Spleen (tissue), 11 donors: ENCODE measurements around the gene ADARB1. TPM values are rescaled to one million over a fixed set of nuclear protein-coding genes. Genes with fewer than 3 reads are reported as not detected.

Experiments
- DNase-seq: peaks from one replicate; pipeline ENCODE4 v3.0.0-alpha.2; 2020
- H3K27ac ChIP-seq, 8 donors: fragments of 200-600 bp; sonication (generic) in 7 of 8; 1 replicate in 4 of 8; 2 replicates in 4 of 8; pipeline versions ENCODE4 v1.5.0 to v1.8.0; 2016 to 2021; ENCODE audit warnings: inconsistent platforms in 4 of 8, mild to moderate bottlenecking in 4 of 8, moderate library complexity in 1 of 8
- H3K27me3 ChIP-seq, 7 donors: fragments of 200-600 bp; sonication (generic) in 6 of 7; replicated peaks in 1 of 7; 1 replicate in 4 of 7; 2 replicates in 3 of 7; pipeline versions ENCODE4 v1.5.0 to v1.8.0; 2016 to 2021; ENCODE audit warnings: inconsistent platforms in 3 of 7, mild to moderate bottlenecking in 1 of 7
- H3K36me3 ChIP-seq, 6 donors: fragments of 200-600 bp; sonication (generic) in 5 of 6; 1 replicate in 4 of 6; 2 replicates in 2 of 6; pipeline versions ENCODE4 v1.5.0 to v1.8.0; 2016 to 2021; ENCODE audit warnings: inconsistent platforms in 2 of 6
- H3K4me1 ChIP-seq, 6 donors: fragments of 200-600 bp; sonication (generic) in 5 of 6; 1 replicate in 3 of 6; 2 replicates in 3 of 6; pipeline versions ENCODE4 v1.5.0 to v1.8.0; 2016 to 2021; ENCODE audit warnings: inconsistent platforms in 3 of 6
- H3K4me3 ChIP-seq, 8 donors: fragments of 200-600 bp; sonication (generic) in 7 of 8; 1 replicate in 4 of 8; 2 replicates in 4 of 8; pipeline versions ENCODE4 v1.5.0 to v1.8.0; 2016 to 2021; ENCODE audit warnings: inconsistent platforms in 4 of 8, mild to moderate bottlenecking in 4 of 8, moderate library complexity in 2 of 8
- H3K9me3 ChIP-seq, 8 donors: fragments of 200-600 bp; sonication (generic) in 7 of 8; 1 replicate in 4 of 8; 2 replicates in 4 of 8; pipeline versions ENCODE4 v1.5.0 to v1.8.0; 2016 to 2021; ENCODE audit warnings: inconsistent platforms in 4 of 8
- POLR2A ChIP-seq, 3 donors: fragments of 450-650 bp; IDR thresholded peaks; one replicate each; pipeline ENCODE4 v1.5.1; 2017; ENCODE audit warnings: antibody characterized with exemption in 3 of 3, mild to moderate bottlenecking in 1 of 3
- POLR2AphosphoS5 ChIP-seq, 3 donors: sonication (generic); formaldehyde crosslinking; IDR thresholded peaks; one replicate each; pipeline ENCODE4 v1.5.1; 2017; ENCODE audit warnings: antibody characterized with exemption in 3 of 3
- WGBS, 5 donors: extraction: QIAGEN DNeasy Blood & Tissue Kit in 3 of 5; methylation state at CpG; one replicate each; pipeline versions ENCODE4 v1.1.5 to v1.1.7; 2013 to 2018; 5-methylcytosine and 5-hydroxymethylcytosine counted together
- intact Hi-C: fragments of 100-400 bp; cut with DNase I; formaldehyde crosslinking; loops from one replicate; pipeline ENCODE4 v1.15.0; 2023; ENCODE audit warnings: low total_unique reads
- polyA plus RNA-seq, 3 donors: library from polyadenylated mRNA; stranded (reverse); fragments of 200-250 nt; gene quantifications; one replicate each; pipeline ENCODE4 v1.2.1, GENCODE V29; 2013
- total RNA-seq, 7 donors: library from RNA; depleted of rRNA in 3 of 7; stranded (reverse); fragments of >200 nt in 3 of 7; fragmentation: NEBNext Ultra II Directional in 4 of 7; extraction: Animal tissue kit (Norgen Biotek cat#: 25700) in 4 of 7; gene quantifications; one replicate each; pipeline versions ENCODE4 v1.1.0 to v1.2.1, GENCODE V29; 2016 to 2021
- TF ChIP-seq, protein P1 (sequence below), 11 experiments: fragments of 200-600 bp in 7 of 11; fragments of 450-650 bp in 4 of 11; sonication (generic) in 4 of 11; IDR thresholded peaks in 8 of 11; conservative IDR thresholded peaks in 3 of 11; 1 replicate in 7 of 11; 2 replicates in 4 of 11; pipeline versions ENCODE4 v1.4.0 to v1.8.0; 2016 to 2021; ENCODE audit warnings: antibody characterized with exemption in 11 of 11, inconsistent platforms in 4 of 11, mild to moderate bottlenecking in 1 of 11
- donor health status: healthy with polysubstance abuse.
- donor health status: DM: no; HTN: no; CAD: no; lungs with moderate emphysema.
- donor health status: DM: no; HTN: no; CAD: no.
- donor health status: Bipolar disorder and iron deficiency.
- donor health status: healthy.
- donor health status: DM: no; HTN: no; CAD: no.
- donor health status: DM: yes; HTN: yes; CAD: no.

The ADARB1 gene
- total and polyA plus RNA-seq, 10 donors = 9.1 to 50.8 (median 29.0) TPM

GRCh38 chr21:45094412-45094811 lies 20.0 kb downstream of the ADARB1 start:
- Histone ChIP-seq H3K4me1 (peaks cover 36 to 99% (median 76%) of the 10 kb centered on the region in 6 donors), H3K27me3 (no peaks in the 10 kb centered on the region), H3K27ac (peak overlapping the region in 5 of 8 donors; percentile 25 to 78 (median 71)), H3K9me3 (no peaks in the 10 kb centered on the region), H3K4me3 (no peak overlapping the region), H3K36me3 (no peaks in the 10 kb centered on the region)
- TF ChIP-seq POLR2AphosphoS5 (IDR thresholded peaks at IDR 0.05) = peak; percentile 31 to 72 (median 33)
- no peak for TF ChIP-seq POLR2A (IDR thresholded peaks at IDR 0.05)
- WGBS, 5 donors = 46 to 65% (median 58%) methylated on average over 7 of the region's 7 CpGs
- intact Hi-C loops = no loop called here
- no peak for DNase-seq

DNA sequence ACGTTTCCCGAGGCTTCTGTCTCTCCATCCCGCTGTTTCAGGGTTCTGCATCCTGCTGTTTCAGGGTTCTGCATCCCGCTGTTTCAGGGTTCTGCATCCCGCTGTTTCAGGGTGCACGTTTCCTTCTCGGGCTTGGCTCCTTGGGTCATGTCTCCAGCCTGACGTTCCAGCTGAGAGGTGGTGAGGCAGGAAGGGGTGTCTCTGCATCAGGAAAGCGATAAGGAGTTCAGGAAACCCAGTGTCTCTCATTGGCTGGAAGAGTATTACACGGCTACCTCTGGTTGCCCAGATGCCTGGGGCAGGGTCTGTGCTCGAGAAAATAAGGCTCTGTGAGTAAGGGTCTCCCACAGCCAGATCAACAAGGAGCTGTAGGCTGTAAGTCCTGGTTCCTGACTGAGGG lies 21.1 kb downstream of the ADARB1 start:
- no peak for TF ChIP-seq POLR2A (IDR thresholded peaks at IDR 0.05)
- no peak for TF ChIP-seq POLR2AphosphoS5 (IDR thresholded peaks at IDR 0.05)
- TF ChIP-seq, protein P1, sequence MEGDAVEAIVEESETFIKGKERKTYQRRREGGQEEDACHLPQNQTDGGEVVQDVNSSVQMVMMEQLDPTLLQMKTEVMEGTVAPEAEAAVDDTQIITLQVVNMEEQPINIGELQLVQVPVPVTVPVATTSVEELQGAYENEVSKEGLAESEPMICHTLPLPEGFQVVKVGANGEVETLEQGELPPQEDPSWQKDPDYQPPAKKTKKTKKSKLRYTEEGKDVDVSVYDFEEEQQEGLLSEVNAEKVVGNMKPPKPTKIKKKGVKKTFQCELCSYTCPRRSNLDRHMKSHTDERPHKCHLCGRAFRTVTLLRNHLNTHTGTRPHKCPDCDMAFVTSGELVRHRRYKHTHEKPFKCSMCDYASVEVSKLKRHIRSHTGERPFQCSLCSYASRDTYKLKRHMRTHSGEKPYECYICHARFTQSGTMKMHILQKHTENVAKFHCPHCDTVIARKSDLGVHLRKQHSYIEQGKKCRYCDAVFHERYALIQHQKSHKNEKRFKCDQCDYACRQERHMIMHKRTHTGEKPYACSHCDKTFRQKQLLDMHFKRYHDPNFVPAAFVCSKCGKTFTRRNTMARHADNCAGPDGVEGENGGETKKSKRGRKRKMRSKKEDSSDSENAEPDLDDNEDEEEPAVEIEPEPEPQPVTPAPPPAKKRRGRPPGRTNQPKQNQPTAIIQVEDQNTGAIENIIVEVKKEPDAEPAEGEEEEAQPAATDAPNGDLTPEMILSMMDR (IDR thresholded peaks at IDR 0.05 in 8 of 11, conservative IDR thresholded peaks at IDR 0.05 in 3 of 11) = no peak
- 78 to 91% (median 80%) methylated on average over 10 to 11 of the region's 11 CpGs for WGBS, 5 donors
- Histone ChIP-seq H3K36me3 (peaks cover 0 to 1% (median 0%) of the 10 kb centered on the region in 6 donors), H3K27ac (no peak overlapping the region), H3K4me1 (peaks cover 36 to 100% (median 79%) of the 10 kb centered on the region in 6 donors), H3K27me3 (no peaks in the 10 kb centered on the region), H3K4me3 (no peak overlapping the region), H3K9me3 (no peaks in the 10 kb centered on the region)
- intact Hi-C loops = no loop called here
- DNase-seq = no peak

- no peak for DNase-seq
- WGBS, 5 donors = 61 to 75% (median 63%) methylated on average over 5 of the region's 5 CpGs
- H3K9me3 ChIP-seq = no peaks in the 10 kb centered on the region
- H3K4me1 ChIP-seq = peaks cover 35 to 100% (median 77%) of the 10 kb centered on the region in 6 donors
- intact Hi-C loops = no loop called here
- no peak overlapping the region for H3K27ac ChIP-seq
- H3K4me3 ChIP-seq = no peak overlapping the region
- peaks cover 0 to 8% (median 0%) of the 10 kb centered on the region in 6 donors for H3K36me3 ChIP-seq
- H3K27me3 ChIP-seq = no peaks in the 10 kb centered on the region
- TF ChIP-seq POLR2AphosphoS5 (IDR thresholded peaks at IDR 0.05) (no peak), POLR2A (IDR thresholded peaks at IDR 0.05) (no peak)
- TF ChIP-seq, protein P1 (IDR thresholded peaks at IDR 0.05 in 8 of 11, conservative IDR thresholded peaks at IDR 0.05 in 3 of 11) = no peak
These were observed 21.8 kb downstream of the ADARB1 start for GRCh38 chr21:45096217-45096616.

- H3K27me3 ChIP-seq = no peaks in the 10 kb centered on the region
- TF ChIP-seq, protein P1 (IDR thresholded peaks at IDR 0.05 in 8 of 11, conservative IDR thresholded peaks at IDR 0.05 in 3 of 11) = no peak
- TF ChIP-seq POLR2AphosphoS5 (IDR thresholded peaks at IDR 0.05) (no peak), POLR2A (IDR thresholded peaks at IDR 0.05) (no peak)
- WGBS, 5 donors = 85 to 94% (median 90%) methylated on average over 12 of the region's 12 CpGs
- no peaks in the 10 kb centered on the region for H3K9me3 ChIP-seq
- H3K4me3 ChIP-seq = no peak overlapping the region
- H3K36me3 ChIP-seq = peaks cover 0 to 8% (median 0%) of the 10 kb centered on the region in 6 donors
- no peak for DNase-seq
- peaks cover 29 to 100% (median 74%) of the 10 kb centered on the region in 6 donors for H3K4me1 ChIP-seq
- no peak overlapping the region for H3K27ac ChIP-seq
- intact Hi-C loops = no loop called here
These were observed 23.5 kb downstream of the ADARB1 start for GRCh38 chr21:45097827-45098387.
